ENCODE measurements around the gene SALL3.

- TF ChIP-seq CTCF (conservative IDR thresholded peaks at IDR 0.05; ENCODE audit: low read depth, low read length), result no peak
- no peak for TF ChIP-seq POLR2A (IDR thresholded peaks at IDR 0.05; ENCODE audit: low read depth, low read length)
- TF ChIP-seq RAD21 (IDR thresholded peaks at IDR 0.05; ENCODE audit: low read length), result no peak
- TF ChIP-seq SMC3 (IDR thresholded peaks at IDR 0.05; ENCODE audit: low read depth, low read length), result no peak
- TF ChIP-seq MAFK (IDR thresholded peaks at IDR 0.05; ENCODE audit: low read depth, low read length), result no peak
- no peak for TF ChIP-seq CHD1 (IDR thresholded peaks at IDR 0.05; ENCODE audit: low read depth, low read length)
- no peak for TF ChIP-seq CEBPB (IDR thresholded peaks at IDR 0.05; ENCODE audit: low read depth, low read length)
Measured at GRCh38 chr18:78981394-78981831, 1.8 kb downstream of the SALL3 start.
